ENCODE data around the gene CTNNA2.

CTNNA2 gene

DNA sequence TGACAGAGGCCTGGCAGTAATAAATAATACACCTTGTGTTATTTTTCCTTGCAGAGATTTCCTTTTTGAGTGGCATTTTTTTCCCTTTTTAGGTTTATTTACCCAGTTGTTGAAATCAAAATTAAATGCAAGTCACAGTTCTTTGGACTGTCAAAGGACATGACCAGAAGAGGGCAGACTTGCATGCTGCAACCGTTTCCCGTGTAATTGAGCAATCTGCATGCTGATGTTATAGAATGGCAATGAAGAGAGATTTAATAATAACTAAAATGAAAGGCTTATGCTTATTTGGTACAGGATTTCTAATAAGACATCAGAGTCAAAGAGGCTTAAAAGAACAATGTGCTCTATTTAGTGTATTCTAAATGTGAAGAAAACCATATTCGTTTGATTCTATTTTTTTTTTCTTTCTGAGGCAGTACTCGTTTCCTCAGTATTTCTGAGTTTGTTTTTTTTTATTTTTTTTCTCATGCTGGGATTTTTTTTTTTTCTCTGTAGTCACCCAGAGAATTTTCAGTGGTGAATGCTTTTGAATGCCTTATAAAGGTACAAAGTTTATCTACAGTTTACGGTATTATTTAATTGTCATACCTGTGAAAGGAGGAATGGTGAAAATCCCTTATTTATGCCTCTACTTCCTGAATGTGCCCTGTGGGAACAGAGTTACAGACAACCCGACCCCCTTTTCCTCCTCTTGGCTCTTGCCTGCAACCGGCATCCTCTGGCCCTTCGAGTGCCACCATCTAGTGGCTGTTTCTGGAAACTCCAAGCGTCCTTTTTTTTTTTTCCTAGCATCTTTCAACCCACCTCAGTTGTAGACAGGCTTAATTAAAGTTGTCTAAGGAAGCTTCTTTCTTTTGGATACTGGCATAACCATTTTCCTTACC, 423.2 kb downstream of the CTNNA2 start:
- DNase-seq, result peak; percentile 79

DNA sequence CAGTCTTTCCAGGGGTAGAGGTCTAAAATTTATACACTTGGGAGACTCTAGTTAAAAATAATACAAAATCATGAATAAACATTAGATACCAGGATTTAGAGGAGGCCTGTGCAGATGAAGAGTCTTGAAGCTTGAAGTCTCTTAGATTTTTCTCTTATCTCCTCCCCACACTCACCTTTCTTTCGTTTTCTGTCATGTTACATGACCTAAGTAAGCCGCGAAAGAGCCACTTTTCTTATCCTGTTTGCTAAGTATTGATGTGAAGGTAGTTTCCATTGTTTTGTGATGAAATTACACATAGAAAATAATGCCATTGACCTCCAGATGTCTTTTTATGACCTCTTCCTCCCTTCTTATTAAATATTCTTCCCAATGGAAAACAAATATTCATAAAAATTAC, 423.9 kb downstream of the CTNNA2 start:
- no peak for DNase-seq

DNA sequence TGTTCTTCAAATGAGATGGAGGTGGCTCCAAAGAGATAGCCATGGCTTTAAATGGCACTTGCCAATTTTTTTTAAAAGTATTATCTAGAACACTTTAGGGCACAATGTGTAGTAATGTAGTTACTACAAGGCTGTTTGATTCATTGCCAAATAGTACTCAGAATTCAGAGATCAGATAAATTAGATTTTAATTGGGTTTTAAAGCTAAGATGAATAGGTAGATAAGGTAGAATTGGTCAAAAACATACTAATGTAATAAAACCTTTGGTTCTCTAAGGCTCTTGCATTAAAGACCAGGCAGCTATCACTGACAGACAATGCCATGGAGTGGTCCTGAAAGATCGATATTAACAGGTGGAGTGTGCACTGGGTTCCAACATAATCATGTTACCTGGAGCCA, 425.8 kb downstream of the CTNNA2 start:
- no peak for DNase-seq

DNA sequence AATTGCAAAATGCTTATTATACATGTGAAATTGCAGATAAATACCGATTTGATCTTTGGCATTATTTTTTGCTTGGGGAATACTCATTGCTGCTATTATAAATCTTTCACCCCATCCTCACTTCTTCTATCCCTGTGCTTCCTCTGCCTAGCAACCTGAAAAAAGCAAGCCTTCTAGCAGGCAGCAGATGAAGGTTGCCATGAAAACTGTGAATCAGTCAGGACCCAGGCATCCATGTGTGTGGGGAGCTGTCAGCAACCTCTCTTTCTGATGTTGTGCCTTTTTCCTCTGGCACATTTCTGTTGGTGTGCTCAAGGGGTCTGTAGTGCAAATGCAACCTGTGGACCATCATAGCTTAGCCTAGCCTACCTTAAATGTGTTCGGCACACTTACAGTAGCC, 427.5 kb downstream of the CTNNA2 start:
- no peak for DNase-seq

DNA sequence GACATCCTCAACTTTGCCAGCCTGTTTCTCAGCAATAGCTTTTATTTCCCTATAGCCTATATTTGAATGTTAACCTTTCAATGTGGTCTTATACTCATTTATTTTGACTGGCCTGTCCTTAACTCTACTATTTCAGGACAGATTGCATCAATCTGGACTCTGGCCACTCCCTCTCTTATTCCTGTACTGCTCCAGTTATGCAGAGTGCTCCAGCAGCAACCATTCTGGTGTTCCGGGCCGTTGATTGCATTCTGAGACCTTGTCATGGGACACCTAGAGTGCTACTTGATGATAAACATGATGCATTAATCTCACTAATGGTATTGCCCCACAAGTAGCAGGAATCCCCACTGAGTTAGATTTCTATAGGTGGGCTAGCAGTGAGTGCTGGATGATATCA, 428.3 kb downstream of the CTNNA2 start:
- DNase-seq, result no peak

DNA sequence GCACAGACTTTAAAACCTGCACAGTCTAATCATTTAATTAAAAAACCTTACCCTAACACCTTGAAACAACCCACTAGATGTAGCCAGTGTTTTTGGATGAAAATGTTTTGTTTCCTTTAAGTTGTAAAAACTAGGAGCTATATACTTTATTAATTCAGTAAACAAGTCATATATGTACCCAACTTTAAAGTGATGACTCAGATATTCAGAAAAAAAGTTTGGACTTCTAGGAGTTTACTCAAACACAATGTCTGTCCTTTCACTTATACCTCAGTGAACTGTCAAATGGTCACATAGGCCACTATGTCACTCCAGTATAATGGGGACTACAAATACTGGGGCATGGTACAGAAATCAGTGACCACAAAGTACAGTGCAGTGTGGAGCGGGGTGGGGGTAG, 431.4 kb downstream of the CTNNA2 start:
- DNase-seq, result no peak

DNA sequence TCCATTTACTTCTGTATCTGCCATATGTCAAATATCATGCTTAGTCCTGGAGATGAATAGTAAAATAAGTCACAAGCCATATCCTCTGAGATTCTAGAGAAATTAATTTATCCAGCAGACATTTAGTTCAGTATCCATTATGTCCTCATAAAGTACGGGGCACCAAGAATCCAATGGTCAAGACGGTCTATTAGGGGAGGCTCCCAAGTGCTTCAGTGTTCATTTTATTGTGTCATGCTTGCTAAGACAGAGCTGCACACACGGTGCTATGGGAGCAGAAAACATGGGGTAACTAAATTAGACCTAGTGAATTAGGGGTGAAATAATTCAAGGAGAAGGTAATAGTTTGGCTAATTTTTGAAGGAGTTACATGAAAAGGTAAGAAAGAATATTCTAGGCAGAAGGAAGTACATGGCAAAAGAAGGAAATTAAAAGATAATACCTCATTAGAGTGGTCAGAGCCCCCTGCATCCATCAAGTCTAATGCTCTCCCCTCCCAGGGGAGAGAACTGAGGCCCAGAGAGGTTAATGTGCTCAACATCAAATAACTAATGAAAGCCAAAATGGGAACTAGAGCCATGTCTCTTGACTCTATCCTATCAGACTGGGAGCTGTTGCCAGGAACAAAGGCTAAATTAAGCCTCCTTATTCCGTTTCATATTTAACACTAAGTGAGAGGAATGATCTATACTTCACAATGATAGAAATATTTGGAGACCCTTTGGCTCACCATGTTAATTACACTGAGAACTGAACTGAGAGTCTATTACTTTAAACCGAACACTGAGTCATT, 433.0 kb downstream of the CTNNA2 start:
- no peak for DNase-seq

DNA sequence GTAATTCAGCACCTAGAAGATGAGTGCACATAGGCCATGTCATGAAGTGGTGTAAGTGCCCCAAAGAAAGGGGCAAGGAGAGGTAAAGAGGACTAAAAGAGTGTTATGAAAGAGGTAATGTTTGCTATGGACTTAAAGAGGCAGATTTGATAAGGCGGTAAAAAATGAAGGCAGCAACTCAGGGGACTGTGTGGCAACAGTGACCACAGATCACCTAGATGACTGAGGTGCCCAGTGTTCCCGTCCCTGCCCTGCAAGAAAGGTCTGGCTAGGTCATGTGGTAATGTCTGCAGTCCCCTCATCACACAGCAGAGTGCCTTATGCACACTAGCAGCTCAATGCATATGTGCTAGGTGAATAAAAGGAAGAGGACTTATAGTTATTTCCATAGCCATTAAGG, 434.9 kb downstream of the CTNNA2 start:
- DNase-seq, result no peak

DNA sequence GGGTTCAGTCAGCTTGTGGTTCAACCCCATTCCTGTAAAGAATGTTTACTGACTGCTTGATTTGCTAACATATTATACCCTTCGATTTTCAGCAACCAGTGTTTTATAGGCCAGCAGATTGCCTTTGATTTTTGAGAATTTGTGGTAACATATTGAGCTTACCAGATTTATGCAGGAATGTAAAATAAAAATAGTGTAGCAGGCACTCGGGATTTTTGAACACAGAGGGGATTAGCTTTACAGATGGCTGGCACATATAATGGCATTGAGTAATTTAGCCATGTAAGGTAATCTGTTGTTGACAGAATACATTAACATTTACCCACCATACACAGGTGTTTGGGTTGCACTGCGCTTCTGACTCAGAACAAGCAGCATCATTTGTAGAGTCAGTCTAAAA, 437.7 kb downstream of the CTNNA2 start:
- no peak for DNase-seq

DNA sequence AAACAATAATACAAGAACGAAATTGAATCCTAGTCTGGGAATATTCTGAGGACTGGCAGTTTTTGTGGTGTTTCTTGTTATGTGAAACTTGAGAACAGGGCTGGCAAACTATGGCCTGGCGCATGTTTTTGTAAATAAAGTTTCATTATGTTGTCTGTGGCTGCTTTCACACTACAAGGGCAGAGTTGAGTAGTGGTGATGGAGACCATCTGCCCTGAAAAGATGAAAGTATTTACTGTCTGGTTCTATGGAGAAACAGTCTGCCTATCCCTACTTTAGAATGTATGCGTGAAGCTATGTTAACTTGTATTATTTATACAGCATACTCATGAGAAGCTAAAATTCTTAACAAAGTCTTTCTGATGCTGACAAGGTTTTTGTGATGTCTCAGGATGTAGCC, 439.8 kb downstream of the CTNNA2 start:
- no peak for DNase-seq

DNA sequence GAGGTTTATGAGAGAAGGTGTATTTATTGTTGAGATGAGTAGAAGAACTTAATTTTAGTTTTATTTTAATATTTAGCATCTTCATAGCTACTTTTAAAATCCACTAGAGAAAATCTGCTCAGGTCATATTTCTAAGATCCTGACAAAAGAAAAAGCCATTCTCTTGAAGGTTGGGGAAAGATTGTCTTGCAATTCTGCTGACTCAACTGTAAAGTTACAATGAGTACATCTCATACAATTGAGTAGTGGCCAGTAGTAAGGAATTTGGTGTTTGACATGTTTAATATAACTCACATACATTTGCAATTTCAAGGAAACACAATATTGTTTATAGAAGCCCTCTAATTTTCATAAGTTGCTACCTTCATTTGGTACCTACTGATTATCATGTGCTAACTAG, 447.2 kb downstream of the CTNNA2 start:
- DNase-seq, result no peak

DNA sequence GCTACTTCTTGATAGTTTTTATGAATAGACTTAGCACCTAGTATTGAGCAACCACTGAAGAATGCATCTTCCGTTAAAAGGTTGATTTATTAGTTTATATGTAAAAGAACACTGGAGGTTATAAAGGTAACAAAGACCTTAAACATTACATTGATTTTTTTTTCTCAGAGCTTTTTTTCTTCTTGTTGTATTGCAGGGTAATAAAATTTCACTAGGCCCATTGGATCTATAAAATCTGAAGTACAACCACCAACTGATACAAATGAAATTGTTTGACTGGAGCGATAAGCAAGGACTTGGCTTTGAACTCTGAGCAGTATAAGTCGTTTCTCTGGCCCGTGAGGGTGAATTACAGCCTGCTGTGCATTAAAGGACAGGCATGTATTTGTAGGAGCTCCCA, 447.7 kb downstream of the CTNNA2 start:
- no peak for DNase-seq

DNA sequence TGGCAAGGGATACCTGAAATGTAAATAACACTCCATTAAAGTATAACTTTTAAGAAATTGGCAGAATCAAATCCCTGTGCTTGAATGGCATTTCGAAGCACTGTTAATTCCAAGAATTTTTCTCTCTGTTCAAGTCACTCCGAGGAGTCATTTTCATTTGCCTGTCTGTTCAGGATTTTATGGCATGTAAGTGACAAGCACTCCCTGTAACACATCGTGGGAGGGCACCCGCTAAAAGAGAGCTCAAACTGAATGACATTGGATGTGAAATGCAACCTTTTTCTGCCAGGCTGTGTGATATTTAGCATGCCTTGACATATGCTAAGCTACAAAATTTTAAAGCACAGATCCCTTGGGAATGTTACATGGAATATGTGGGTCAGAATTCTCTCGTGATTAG, 452.1 kb downstream of the CTNNA2 start:
- DNase-seq, result no peak

DNA sequence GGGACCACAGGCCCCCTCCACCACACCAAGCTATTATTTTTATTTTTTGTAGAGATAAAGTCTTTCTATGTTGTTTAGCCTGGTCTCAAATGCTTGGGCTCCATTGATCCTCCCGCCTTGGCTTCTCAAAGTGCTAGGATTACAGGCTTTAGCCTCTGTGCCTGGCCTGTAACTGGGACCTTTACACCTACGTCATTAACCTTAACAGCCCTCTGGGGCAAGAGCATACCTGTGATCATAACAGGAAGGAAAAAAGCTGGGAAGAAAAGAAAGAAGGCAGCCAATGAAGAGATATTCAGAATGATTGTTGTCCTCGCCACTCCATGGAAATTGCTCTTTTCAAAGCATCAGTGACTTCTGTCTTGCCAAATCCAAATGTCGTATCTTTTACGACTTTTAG, 453.5 kb downstream of the CTNNA2 start:
- no peak for DNase-seq

DNA sequence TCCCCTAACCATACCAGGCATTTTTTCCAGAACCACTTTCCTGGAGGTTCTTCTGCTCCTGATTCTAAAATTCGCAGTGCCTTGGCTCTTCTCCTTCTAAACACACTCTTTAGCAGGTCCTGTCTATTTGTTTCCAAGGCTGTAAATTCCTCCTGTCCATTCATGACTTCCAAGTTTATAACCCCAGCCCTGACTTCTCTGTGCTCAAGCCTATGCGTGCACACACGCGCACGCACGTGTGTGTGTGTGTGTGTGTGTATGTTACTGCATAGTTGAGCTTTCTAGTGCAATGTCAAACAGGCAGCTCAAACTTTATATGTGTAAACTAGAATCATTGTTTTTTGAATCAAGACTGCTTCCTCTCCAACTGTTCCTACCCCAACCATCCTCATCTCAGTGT, 454.0 kb downstream of the CTNNA2 start:
- no peak for DNase-seq

DNA sequence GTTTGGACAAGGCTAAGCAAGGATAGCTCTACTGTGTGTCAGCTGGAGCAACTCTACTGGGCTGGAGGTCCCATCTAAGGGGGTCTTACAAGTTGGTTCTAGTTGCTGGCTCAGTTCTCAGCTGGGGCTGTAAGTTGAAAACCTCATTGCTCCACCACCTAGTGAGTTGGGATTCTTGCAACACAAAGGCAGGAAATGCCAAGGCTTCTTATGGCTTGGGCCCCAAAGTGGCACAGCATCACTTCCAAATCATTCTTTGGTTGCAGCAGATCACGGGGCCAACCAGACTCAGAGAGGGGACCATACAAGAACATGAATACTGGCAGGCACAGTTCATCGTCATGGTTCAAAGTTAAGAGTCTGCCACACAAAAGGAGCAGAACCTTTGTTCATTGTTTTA, 459.0 kb downstream of the CTNNA2 start:
- peak; percentile 65 for DNase-seq

DNA sequence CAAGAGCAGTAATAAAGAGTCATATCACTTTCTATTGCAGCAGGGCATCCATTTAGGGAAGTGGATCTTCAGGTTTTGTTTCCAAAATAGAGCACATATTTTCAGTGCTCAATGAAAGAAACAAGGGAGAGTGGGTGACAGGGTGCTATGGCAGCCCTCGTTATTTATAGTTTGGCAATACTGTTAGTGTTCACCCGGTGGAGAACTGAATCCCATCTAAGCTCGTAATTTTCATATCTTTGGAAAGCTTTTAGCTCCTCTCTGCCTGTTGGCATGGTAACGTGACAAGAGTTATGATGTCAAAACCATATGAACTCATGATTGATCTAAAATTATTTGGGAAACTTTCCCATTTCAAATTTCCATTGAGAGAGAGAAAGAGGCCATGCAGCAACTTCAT, 459.8 kb downstream of the CTNNA2 start:
- no peak for DNase-seq

DNA sequence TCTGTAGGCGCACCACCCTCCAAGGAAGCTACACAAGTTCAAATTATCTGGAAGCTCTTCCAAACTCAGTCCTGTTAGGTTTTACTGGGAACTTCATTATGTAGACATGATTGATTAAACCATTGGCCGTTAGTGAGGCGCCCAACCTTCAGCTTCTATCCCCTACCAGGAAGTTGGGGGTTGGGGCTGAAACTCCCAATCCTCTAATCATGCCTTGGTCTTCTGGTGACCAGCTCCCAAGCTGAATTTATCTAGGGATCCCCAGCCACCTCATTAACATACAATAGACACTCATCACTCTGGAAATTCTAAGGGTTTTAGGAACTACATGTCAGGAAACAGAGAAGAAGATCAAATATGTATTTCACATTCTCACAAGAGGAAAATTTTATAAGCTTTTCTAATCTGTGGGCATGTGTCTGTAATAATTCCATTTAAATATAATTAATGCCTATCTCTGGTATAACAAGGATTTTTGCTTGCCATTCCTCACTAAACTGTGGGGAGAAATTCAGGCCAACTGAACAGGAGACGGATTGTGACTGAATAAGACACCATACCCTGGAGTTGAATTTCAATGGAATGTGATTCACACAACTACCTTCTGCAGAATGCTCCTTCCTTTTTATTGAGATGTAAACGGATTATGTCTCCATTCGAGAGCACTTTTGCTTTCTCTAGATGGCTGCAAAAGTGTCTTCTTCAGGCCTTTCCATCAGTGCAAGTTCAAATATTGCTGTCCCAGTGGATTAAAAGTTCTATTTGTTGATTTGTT, 463.1 kb downstream of the CTNNA2 start:
- no peak for DNase-seq

DNA sequence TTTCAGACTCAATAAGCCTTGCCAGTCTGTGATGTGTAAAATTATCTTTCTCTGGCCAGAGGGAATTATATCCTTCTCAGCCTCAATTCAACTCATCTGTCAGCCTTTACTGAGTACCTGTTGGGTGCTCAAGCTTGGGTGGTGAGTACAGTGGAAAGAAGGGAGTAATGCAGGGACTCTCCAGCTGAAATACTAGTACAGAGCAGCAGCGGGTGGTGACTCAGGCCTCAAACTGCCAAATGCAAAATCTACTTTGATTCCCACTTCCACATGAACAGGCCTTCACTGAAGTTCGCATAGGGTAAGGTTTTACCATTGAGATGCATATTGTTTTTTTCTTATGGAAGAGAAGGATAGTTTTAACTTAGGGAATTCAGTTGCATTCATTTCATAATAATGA, 464.9 kb downstream of the CTNNA2 start:
- DNase-seq, result no peak

DNA sequence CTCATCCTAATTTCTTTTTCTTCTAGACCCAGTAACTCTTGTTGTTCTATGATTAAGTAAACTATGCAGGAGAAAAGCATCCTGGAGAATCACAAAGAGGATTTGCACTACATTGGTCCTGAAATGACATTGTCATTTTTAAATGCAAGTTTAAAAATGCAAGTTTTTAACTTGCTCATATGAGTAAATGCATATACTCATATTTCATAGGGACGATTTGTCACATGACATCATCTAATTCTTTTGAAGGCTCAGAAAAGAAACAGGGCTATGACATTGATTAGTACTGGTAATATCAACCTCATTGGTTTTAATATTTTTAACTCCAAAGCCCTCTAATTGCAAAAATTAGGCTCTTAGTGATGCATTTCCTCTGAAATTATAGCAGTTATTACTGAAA, 467.3 kb downstream of the CTNNA2 start:
- DNase-seq, result no peak

DNA sequence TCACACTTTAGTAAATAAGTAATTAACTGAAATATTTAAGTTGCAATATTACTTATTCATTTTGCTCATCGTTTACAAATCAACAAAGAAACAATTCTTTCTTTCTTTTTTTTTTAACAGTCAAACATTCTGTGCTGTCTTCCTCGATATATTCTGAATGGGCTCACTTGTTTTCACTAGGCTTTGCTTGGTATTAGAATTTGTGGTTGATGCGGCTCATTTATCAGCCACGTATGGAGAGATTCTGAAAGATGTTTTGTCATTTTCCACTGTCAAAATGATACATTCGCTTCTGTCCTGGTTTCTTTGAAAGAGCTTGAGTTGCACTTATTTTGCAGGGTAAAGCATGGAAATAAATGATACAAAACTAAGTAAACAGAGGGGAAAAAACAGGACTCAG, 468.0 kb downstream of the CTNNA2 start:
- no peak for DNase-seq

DNA sequence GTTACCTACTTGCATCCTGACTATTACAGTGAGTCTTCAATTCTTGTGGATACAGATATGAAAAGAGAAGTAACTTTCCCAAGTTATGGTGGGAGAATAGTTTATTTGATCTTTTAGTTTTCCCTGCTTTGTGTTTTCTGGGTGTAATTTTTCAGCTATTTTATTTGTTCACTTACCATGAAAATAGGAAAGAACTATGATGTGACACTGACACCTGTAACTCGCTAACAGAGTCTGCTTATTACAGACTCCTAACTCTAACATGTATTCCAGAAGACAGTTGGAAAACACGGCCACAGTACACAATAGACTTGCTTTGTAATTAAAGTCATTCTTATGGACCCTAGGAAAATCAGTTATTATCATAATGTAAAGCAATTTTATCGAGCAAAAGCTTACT, 468.5 kb downstream of the CTNNA2 start:
- DNase-seq, result no peak

DNA sequence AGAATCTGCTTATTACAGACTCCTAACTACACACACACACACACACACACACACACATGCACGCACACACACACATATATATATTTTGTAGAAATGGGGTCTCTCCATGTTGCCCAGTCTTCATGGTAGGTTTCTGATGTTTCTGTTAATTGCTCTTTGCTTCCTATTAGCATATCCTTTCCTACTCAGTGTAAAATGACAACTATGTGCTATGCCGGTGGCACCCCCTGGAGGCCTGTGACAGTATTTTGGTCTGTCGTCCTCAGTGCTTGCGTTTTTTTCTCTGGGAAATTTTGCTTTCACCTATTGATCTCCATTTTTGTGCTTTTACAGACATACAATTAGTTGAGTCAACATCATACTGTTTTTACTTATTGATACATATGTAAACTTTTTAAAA, 469.6 kb downstream of the CTNNA2 start:
- no peak for DNase-seq
